Neural progenitor cell (in vitro differentiated cells): ENCODE results near the gene ADRA2C. TPM values are rescaled to one million over a fixed set of nuclear protein-coding genes. Genes with fewer than 3 reads are reported as not detected.
A peak's percentile ranks its signal among the peaks of the same experiment; 100 is the strongest.

Experiments used
- DNase-seq: peaks from one replicate; pipeline ENCODE4 v3.0.0-alpha.2; 2016; ENCODE audit warnings: low spot score
- H2AFZ ChIP-seq: fragments of 200-600 bp; sonication (generic); replicated peaks from 2 replicates; pipeline ENCODE4 v1.6.1; 2016; ENCODE audit warnings: antibody characterized with exemption
- H3F3A ChIP-seq: fragments of 200-600 bp; sonication (generic); 2 replicates; pipeline ENCODE4 v1.6.1; 2016; ENCODE audit warnings: antibody characterized with exemption, low read depth
- H3K27ac ChIP-seq: fragments of 200-600 bp; sonication (generic); 2 replicates; pipeline ENCODE4 v1.5.1; 2016; ENCODE audit warnings: mild to moderate bottlenecking
- H3K27me3 ChIP-seq: fragments of 200-600 bp; sonication (generic); 2 replicates; pipeline ENCODE4 v1.6.1; 2016; ENCODE audit warnings: mild to moderate bottlenecking, moderate library complexity
- H3K36me3 ChIP-seq: fragments of 200-600 bp; sonication (generic); 2 replicates; pipeline ENCODE4 v1.5.1; 2016
- H3K4me1 ChIP-seq: fragments of 200-600 bp; sonication (generic); 2 replicates; pipeline ENCODE4 v1.6.1; 2016; ENCODE audit warnings: mixed run types
- H3K4me2 ChIP-seq: fragments of 200-600 bp; sonication (generic); 2 replicates; pipeline ENCODE4 v1.6.1; 2016
- H3K4me3 ChIP-seq: fragments of 200-600 bp; sonication (generic); 2 replicates; pipeline ENCODE4 v1.5.1; 2016
- H3K79me2 ChIP-seq: fragments of 200-600 bp; sonication (generic); 2 replicates; pipeline ENCODE4 v1.6.1; 2016; ENCODE audit warnings: low read depth
- H3K9ac ChIP-seq: fragments of 200-600 bp; sonication (generic); 2 replicates; pipeline ENCODE4 v1.6.1; 2016
- H3K9me3 ChIP-seq: fragments of 200-600 bp; sonication (generic); 2 replicates; pipeline ENCODE4 v1.5.1; 2016; ENCODE audit warnings: low read depth
- H4K20me1 ChIP-seq: fragments of 200-600 bp; sonication (generic); 2 replicates; pipeline ENCODE4 v1.6.1; 2016; ENCODE audit warnings: low read depth
- H3K27ac Mint-ChIP-seq: 3 replicates; pipeline ENCODE4 v1.8.0; 2021; ENCODE audit warnings: mixed read lengths
- H3K27me3 Mint-ChIP-seq: 2 replicates; pipeline ENCODE4 v1.8.0; 2022; ENCODE audit warnings: low read depth, mild to moderate bottlenecking, inconsistent platforms, moderate library complexity, mixed read lengths; ENCODE audit not compliant: insufficient read depth
- H3K36me3 Mint-ChIP-seq: 3 replicates; pipeline ENCODE4 v1.8.0; 2021; ENCODE audit warnings: mixed read lengths
- H3K4me1 Mint-ChIP-seq: 3 replicates; pipeline ENCODE4 v1.8.0; 2021; ENCODE audit warnings: mixed read lengths
- H3K4me3 Mint-ChIP-seq: 3 replicates; pipeline ENCODE4 v1.8.0; 2021; ENCODE audit warnings: mild to moderate bottlenecking, moderate library complexity, mixed read lengths
- H3K9me3 Mint-ChIP-seq: 3 replicates; pipeline ENCODE4 v1.8.0; 2020; ENCODE audit warnings: mixed read lengths
- EZH2 ChIP-seq: fragments of 200-600 bp; sonication (generic); IDR thresholded peaks from 2 replicates; pipeline ENCODE4 v1.6.1; 2017; ENCODE audit warnings: antibody characterized with exemption, mild to moderate bottlenecking, moderate library complexity
- EZH2phosphoT487 ChIP-seq: fragments of 200-600 bp; sonication (generic); IDR thresholded peaks from 2 replicates; pipeline ENCODE4 v1.6.1; 2017; ENCODE audit warnings: antibody characterized with exemption
- total RNA-seq: library from RNA; depleted of rRNA; stranded (reverse); fragments of >200 nt; gene quantifications from 2 replicates; pipeline ENCODE4 v1.2.3, GENCODE V29; 2015; ENCODE audit warnings: low replicate concordance
- TF ChIP-seq, protein P1 (sequence below): fragments of 200-600 bp; sonication (generic); IDR thresholded peaks from 2 replicates; pipeline ENCODE4 v1.5.1; 2017; ENCODE audit warnings: antibody characterized with exemption, mild to moderate bottlenecking

The ADRA2C gene
- total RNA-seq, 1 donor from 2014 or later, result 2.5 TPM

DNA sequence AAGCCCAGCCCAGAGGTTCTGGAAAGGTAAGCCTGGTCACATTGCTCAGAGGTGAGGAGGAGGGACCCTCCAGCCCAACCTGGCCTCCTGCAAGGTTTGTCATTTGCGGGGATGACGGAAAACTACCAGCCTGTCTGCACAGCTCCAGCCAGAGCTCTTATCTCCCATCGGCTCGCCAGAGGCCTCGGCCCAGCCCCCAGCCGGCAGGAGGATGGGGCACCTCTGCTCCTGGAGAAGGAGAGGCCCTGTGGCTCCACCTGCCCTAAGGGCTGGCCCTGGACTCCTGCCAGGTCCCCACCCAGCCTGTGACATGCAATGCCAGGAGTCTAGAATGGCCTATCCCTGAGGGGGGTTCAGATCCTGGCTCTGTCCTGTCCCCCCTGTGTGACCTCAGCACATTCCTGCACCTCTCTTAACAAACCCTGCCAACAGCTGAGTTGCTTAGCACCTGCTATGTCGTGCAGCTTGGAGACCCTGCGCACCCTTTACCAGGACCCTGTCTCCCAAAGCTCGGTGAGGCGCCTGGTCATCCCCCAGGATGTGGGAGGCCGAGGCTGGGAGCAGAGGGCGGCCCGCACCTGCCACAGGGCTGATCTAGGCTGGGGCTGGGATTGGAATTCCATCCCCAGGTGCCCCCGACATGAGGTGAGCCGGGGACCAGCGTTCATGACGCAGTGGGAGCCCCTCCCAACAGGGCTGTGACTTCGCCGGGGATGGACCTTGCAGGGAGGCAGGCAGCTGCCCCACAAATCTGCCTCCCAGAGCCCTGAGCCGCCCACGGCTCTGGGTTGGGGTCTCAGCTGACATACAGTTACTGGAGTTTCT lies 14.4 kb downstream of the ADRA2C start:
- Mint-ChIP-seq H3K27me3 (peaks cover 12% of the 10 kb centered on the region), H3K4me3 (no peak overlapping the region), H3K27ac (no peak overlapping the region), H3K4me1 (no peaks in the 10 kb centered on the region), H3K9me3 (peaks cover 2% of the 10 kb centered on the region), H3K36me3 (no peaks in the 10 kb centered on the region)
- Histone ChIP-seq H3K9ac (no peak overlapping the region), H3K79me2 (no peaks in the 10 kb centered on the region), H3K4me3 (no peak overlapping the region), H3K4me2 (no peak overlapping the region), H2AFZ (no peak overlapping the region), H3F3A (no peaks in the 10 kb centered on the region), H3K27ac (no peak overlapping the region), H3K27me3 (no peaks in the 10 kb centered on the region), H3K36me3 (no peaks in the 10 kb centered on the region), H3K4me1 (no peaks in the 10 kb centered on the region), H4K20me1 (no peaks in the 10 kb centered on the region), H3K9me3 (no peaks in the 10 kb centered on the region)
- TF ChIP-seq EZH2 (no peak), EZH2phosphoT487 (no peak)
- TF ChIP-seq, protein P1, sequence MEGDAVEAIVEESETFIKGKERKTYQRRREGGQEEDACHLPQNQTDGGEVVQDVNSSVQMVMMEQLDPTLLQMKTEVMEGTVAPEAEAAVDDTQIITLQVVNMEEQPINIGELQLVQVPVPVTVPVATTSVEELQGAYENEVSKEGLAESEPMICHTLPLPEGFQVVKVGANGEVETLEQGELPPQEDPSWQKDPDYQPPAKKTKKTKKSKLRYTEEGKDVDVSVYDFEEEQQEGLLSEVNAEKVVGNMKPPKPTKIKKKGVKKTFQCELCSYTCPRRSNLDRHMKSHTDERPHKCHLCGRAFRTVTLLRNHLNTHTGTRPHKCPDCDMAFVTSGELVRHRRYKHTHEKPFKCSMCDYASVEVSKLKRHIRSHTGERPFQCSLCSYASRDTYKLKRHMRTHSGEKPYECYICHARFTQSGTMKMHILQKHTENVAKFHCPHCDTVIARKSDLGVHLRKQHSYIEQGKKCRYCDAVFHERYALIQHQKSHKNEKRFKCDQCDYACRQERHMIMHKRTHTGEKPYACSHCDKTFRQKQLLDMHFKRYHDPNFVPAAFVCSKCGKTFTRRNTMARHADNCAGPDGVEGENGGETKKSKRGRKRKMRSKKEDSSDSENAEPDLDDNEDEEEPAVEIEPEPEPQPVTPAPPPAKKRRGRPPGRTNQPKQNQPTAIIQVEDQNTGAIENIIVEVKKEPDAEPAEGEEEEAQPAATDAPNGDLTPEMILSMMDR, result no peak
- no peak for DNase-seq

DNA sequence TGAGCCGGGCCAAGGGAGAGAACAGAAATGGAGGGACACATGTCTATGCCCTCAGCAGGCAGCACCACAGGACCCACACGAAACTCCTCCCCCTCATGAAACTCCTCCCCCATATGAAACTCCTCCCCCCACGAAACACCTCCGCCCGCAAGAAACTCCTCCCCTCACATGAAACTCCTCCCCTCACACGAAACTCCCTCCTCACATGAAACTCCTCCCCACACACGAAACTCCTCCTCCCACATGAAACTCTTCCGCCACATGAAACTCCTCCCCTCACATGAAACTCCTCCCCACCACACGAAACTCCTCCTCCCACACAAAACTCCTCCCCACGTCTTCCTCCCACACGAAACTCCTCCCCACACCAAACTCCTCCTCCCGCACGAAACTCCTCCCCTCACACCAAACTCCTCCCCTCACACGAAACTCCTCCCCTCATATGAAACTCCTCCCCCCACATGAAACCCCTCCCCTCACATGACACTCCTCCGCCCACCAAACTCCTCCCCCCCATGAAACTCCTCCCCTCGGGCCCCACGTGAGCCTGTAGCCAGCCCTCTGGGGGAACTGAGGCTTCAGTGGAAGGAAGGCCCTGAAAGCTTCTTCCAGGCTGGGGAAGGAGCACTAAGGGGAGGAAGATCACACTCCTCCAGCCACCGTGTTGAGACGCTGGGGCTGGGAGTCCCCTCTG lies 15.2 kb downstream of the ADRA2C start:
- Histone ChIP-seq H3K36me3 (no peaks in the 10 kb centered on the region), H3K4me1 (no peaks in the 10 kb centered on the region), H3F3A (no peaks in the 10 kb centered on the region), H3K4me3 (no peak overlapping the region), H4K20me1 (no peaks in the 10 kb centered on the region), H3K9ac (no peak overlapping the region), H3K27ac (no peak overlapping the region), H3K9me3 (no peaks in the 10 kb centered on the region), H3K79me2 (no peaks in the 10 kb centered on the region), H2AFZ (no peak overlapping the region), H3K27me3 (no peaks in the 10 kb centered on the region), H3K4me2 (no peak overlapping the region)
- TF ChIP-seq EZH2 (no peak), EZH2phosphoT487 (no peak)
- TF ChIP-seq, protein P1, result no peak
- DNase-seq, result no peak
- Mint-ChIP-seq H3K4me3 (no peak overlapping the region), H3K27ac (no peak overlapping the region), H3K4me1 (peaks cover under 1% of the 10 kb centered on the region), H3K9me3 (peaks cover 2% of the 10 kb centered on the region), H3K27me3 (peaks cover 15% of the 10 kb centered on the region), H3K36me3 (no peaks in the 10 kb centered on the region)

DNA sequence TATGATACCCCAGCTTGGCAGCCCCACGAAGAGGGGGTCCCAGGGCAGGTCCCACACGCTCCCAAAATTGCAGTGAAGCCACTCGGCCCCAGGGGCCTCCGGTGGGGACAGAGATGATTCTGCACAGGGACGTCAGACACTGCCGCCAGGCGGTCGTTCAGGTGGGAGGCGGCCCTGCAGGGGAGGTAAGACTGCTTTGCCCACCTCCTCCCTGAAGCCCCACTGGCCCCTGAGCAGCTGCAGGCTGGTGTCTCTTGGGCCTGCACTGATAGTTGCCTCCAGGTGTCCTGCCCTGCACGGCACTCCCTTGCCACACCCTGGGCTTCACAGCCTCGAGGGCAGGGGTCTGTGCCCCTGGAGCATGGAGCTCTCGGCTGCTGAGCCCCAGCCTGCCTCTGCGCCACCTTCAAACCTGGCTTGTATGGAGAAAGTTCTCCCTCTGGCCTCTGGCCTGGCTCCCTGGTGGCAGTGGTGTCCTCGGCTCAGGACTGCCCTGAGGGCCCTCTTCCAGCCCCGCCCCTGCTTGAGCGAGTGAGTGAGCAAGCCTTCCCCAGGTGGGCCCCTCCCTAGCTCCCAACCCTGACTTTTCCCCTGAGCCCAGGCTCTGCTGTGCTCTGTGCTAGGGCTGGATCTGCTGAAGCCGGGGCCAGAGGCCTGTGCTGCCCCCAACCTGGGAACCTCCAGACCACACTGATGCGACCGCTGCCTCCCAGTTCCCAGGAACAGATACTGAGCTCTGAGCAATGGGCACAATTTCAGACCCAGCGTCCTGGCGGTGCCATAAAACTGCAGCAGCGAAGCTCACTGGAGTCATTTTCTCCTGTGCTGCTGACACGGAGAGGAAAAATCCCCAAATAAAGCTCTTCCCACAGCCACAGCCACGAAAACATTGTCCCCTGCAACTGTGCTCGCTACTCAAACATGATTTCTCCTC lies 16.1 kb downstream of the ADRA2C start:
- Histone ChIP-seq H3K4me3 (no peak overlapping the region), H3K4me2 (no peak overlapping the region), H3F3A (no peaks in the 10 kb centered on the region), H3K9me3 (no peaks in the 10 kb centered on the region), H3K27me3 (no peaks in the 10 kb centered on the region), H3K27ac (no peak overlapping the region), H3K79me2 (no peaks in the 10 kb centered on the region), H3K9ac (no peak overlapping the region), H2AFZ (no peak overlapping the region), H3K36me3 (no peaks in the 10 kb centered on the region), H3K4me1 (no peaks in the 10 kb centered on the region), H4K20me1 (no peaks in the 10 kb centered on the region)
- TF ChIP-seq EZH2, result no peak
- TF ChIP-seq, protein P1, result peak; percentile 6
- Mint-ChIP-seq H3K27me3 (peaks cover 15% of the 10 kb centered on the region), H3K9me3 (peaks cover 2% of the 10 kb centered on the region), H3K27ac (no peak overlapping the region), H3K4me3 (no peak overlapping the region), H3K4me1 (peaks cover 9% of the 10 kb centered on the region), H3K36me3 (no peaks in the 10 kb centered on the region)
- no peak for DNase-seq
